ENCODE measurements around the gene TMEM106A. TPM values are rescaled to one million over a fixed set of nuclear protein-coding genes. Genes with fewer than 3 reads are reported as not detected.

TMEM106A gene
- total and polyA plus RNA-seq, 2 of the 13 experiments (the other 11 are each of a cell fraction or from before 2014, with no cell fraction given): 16.9 to 35.9 TPM

- no peak for TF ChIP-seq NFAT5 (CRISPR knock-in tag; IDR thresholded peaks at IDR 0.05)
- 0 out of 2 replicates have a peak, but pooled peaks have one; percentile 2 for TF ChIP-seq ZFP90 (CRISPR knock-in tag; IDR thresholded peaks at IDR 0.05; ENCODE audit: borderline replicate concordance)
- no peak for TF ChIP-seq SALL2 (CRISPR knock-in tag; IDR thresholded peaks at IDR 0.05)
- TF ChIP-seq HHEX (CRISPR knock-in tag; IDR thresholded peaks at IDR 0.05): no peak
- no peak for TF ChIP-seq ZBTB37 (CRISPR knock-in tag; IDR thresholded peaks at IDR 0.05)
- no peak for TF ChIP-seq HDAC6 (IDR thresholded peaks at IDR 0.05; ENCODE audit: low read depth, low read length)
- no peak for TF ChIP-seq ZNF3 (CRISPR knock-in tag; IDR thresholded peaks at IDR 0.05)
- no peak for TF ChIP-seq USF2 (IDR thresholded peaks at IDR 0.05; ENCODE audit: low read depth, low read length)
- TF ChIP-seq USF2 (CRISPR knock-in tag; IDR thresholded peaks at IDR 0.05; ENCODE audit: borderline replicate concordance): no peak; the same call in 1 of the 2 replicates
- no peak for TF ChIP-seq CHCHD3 (CRISPR knock-in tag; IDR thresholded peaks at IDR 0.05)
- TF ChIP-seq ZBTB10 (CRISPR knock-in tag; IDR thresholded peaks at IDR 0.05; ENCODE audit: borderline replicate concordance): no peak
- no peak for TF ChIP-seq ZFP82 (CRISPR knock-in tag; IDR thresholded peaks at IDR 0.05; ENCODE audit: borderline replicate concordance)
- TF ChIP-seq TRAFD1 (CRISPR knock-in tag; IDR thresholded peaks at IDR 0.05; ENCODE audit: borderline replicate concordance): no peak; the same call in none of the 2 replicates
- TF ChIP-seq LCORL (IDR thresholded peaks at IDR 0.05): no peak
- TF ChIP-seq LCORL (CRISPR knock-in tag; IDR thresholded peaks at IDR 0.05): no peak
These were observed 41.4 kb upstream of the TMEM106A start (continued) for GRCh38 chr17:43170140-43170765.

Data from HepG2 (cell line).